ENCODE measurements around the gene NPLOC4. TPM values are rescaled to one million over a fixed set of nuclear protein-coding genes. Genes with fewer than 3 reads are reported as not detected.

Gene NPLOC4
- total and polyA plus RNA-seq, 4 donors: 23.5 to 67.4 (median 50.6) TPM

- TF ChIP-seq, protein P1, sequence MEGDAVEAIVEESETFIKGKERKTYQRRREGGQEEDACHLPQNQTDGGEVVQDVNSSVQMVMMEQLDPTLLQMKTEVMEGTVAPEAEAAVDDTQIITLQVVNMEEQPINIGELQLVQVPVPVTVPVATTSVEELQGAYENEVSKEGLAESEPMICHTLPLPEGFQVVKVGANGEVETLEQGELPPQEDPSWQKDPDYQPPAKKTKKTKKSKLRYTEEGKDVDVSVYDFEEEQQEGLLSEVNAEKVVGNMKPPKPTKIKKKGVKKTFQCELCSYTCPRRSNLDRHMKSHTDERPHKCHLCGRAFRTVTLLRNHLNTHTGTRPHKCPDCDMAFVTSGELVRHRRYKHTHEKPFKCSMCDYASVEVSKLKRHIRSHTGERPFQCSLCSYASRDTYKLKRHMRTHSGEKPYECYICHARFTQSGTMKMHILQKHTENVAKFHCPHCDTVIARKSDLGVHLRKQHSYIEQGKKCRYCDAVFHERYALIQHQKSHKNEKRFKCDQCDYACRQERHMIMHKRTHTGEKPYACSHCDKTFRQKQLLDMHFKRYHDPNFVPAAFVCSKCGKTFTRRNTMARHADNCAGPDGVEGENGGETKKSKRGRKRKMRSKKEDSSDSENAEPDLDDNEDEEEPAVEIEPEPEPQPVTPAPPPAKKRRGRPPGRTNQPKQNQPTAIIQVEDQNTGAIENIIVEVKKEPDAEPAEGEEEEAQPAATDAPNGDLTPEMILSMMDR (IDR thresholded peaks at IDR 0.05; ENCODE audit: low read depth, low read length, missing input control): no peak
- no peak for TF ChIP-seq TAF1 (conservative IDR thresholded peaks at IDR 0.05)
- TF ChIP-seq HNF4G (IDR thresholded peaks at IDR 0.05): no peak
- TF ChIP-seq EGR1 (IDR thresholded peaks at IDR 0.05; ENCODE audit: low read depth in 2 of 2): no peak
- TF ChIP-seq FOXA1 (IDR thresholded peaks at IDR 0.05): no peak
- no peak for TF ChIP-seq RXRA (IDR thresholded peaks at IDR 0.05)
- no peak for TF ChIP-seq ZBTB33 (IDR thresholded peaks at IDR 0.05)
- TF ChIP-seq YY1 (IDR thresholded peaks at IDR 0.05): no peak
- no peak for TF ChIP-seq FOXA2 (IDR thresholded peaks at IDR 0.05)
- WGBS: 95% methylated on average over 19 of the region's 19 CpGs
- H3K9me3 ChIP-seq (ENCODE audit: control insufficient read depth in 4 of 4, low read length in 3 of 4): no peaks in the 10 kb centered on the region
- no peak overlapping the region for H3K9ac ChIP-seq (ENCODE audit: low read depth in 1 of 2, low read length in 2 of 2)
- H3K4me1 ChIP-seq (ENCODE audit: control insufficient read depth in 4 of 4, insufficient read depth in 4 of 4, low read length in 3 of 4): peaks cover 0 to 3% (median 0%) of the 10 kb centered on the region in 4 donors
- peaks cover 12 to 70% (median 46%) of the 10 kb centered on the region in 4 donors for H3K36me3 ChIP-seq (ENCODE audit: control insufficient read depth in 4 of 4, insufficient read depth in 3 of 4, low read depth in 1 of 4, low read length in 3 of 4)
- no peaks in the 10 kb centered on the region for H3K27me3 ChIP-seq (ENCODE audit: control insufficient read depth in 4 of 4, insufficient read depth in 4 of 4, low read length in 3 of 4)
- no peak overlapping the region for H3K27ac ChIP-seq (ENCODE audit: low read depth in 1 of 2, low read length in 2 of 2)
- DNase-seq (ENCODE audit: low spot score): no peak
- no peak overlapping the region for H3K4me3 ChIP-seq (ENCODE audit: low read depth in 1 of 3, low read length in 3 of 3)
Measured at GRCh38 chr17:81609541-81610311, 27.2 kb downstream of the NPLOC4 start.

- H3K27ac ChIP-seq (ENCODE audit: low read depth in 1 of 2, low read length in 2 of 2): no peak overlapping the region
Measured at GRCh38 chr17:81608605-81609004, 28.3 kb downstream of the NPLOC4 start.

More at GRCh38 chr17:81608605-81609004, 28.3 kb downstream of the NPLOC4 start:
- H3K4me1 ChIP-seq (ENCODE audit: control insufficient read depth in 4 of 4, insufficient read depth in 4 of 4, low read length in 3 of 4): no peaks in the 10 kb centered on the region
- TF ChIP-seq JUND (IDR thresholded peaks at IDR 0.05) (no peak), GABPA (IDR thresholded peaks at IDR 0.05 in 1 of 2, conservative IDR thresholded peaks at IDR 0.05 in 1 of 2) (no peak), TAF1 (conservative IDR thresholded peaks at IDR 0.05) (no peak), RAD21 (IDR thresholded peaks at IDR 0.05) (no peak), RXRA (IDR thresholded peaks at IDR 0.05) (no peak), MAX (IDR thresholded peaks at IDR 0.05) (no peak), ATF3 (IDR thresholded peaks at IDR 0.05) (no peak), EGR1 (IDR thresholded peaks at IDR 0.05; ENCODE audit: low read depth in 2 of 2) (no peak)
- TF ChIP-seq, protein P1 (IDR thresholded peaks at IDR 0.05; ENCODE audit: low read depth, low read length, missing input control): no peak
- no peak overlapping the region for H3K4me3 ChIP-seq (ENCODE audit: low read depth in 1 of 3, low read length in 3 of 3)
- H3K9ac ChIP-seq (ENCODE audit: low read depth in 1 of 2, low read length in 2 of 2): no peak overlapping the region
- WGBS: 93% methylated on average over 13 of the region's 13 CpGs
- DNase-seq (ENCODE audit: low spot score): no peak
- H3K27me3 ChIP-seq (ENCODE audit: control insufficient read depth in 4 of 4, insufficient read depth in 4 of 4, low read length in 3 of 4): no peaks in the 10 kb centered on the region
- H3K36me3 ChIP-seq (ENCODE audit: control insufficient read depth in 4 of 4, insufficient read depth in 3 of 4, low read depth in 1 of 4, low read length in 3 of 4): peaks cover 16 to 74% (median 55%) of the 10 kb centered on the region in 4 donors
- no peaks in the 10 kb centered on the region for H3K9me3 ChIP-seq (ENCODE audit: control insufficient read depth in 4 of 4, low read length in 3 of 4)
